GM23338 (cell line): ENCODE results near the gene ENOX1. TPM values are rescaled to one million over a fixed set of nuclear protein-coding genes. Genes with fewer than 3 reads are reported as not detected.

ENCODE experiments used
- ATAC-seq: fragments of 200-7000 bp; cut with Tn5 transposase; 3 replicates; pipeline ENCODE4 v1.9.1; 2020
- DNase-seq: peaks from one replicate; pipeline ENCODE4 v3.0.0-alpha.2; 2015; ENCODE audit warnings: low spot score
- H2AFZ ChIP-seq: fragments of 200-600 bp; sonication (generic); 2 replicates; pipeline ENCODE4 v1.8.0; 2016; ENCODE audit warnings: antibody characterized with exemption, mild to moderate bottlenecking, moderate library complexity
- H3F3A ChIP-seq: fragments of 200-600 bp; sonication (generic); replicated peaks from 2 replicates; pipeline ENCODE4 v1.8.0; 2017; ENCODE audit warnings: antibody characterized with exemption, mixed run types, low read depth
- H3K27ac ChIP-seq: fragments of 200-600 bp; sonication (generic); 2 replicates; pipeline ENCODE4 v1.6.1; 2016; ENCODE audit warnings: low read depth
- H3K27me3 ChIP-seq: fragments of 200-600 bp; sonication (generic); 2 replicates; pipeline ENCODE4 v1.8.0; 2016; ENCODE audit warnings: mild to moderate bottlenecking, mixed run types, moderate library complexity; ENCODE audit not compliant: insufficient read depth
- H3K36me3 ChIP-seq: fragments of 200-600 bp; sonication (generic); 2 replicates; pipeline ENCODE4 v1.8.0; 2016; ENCODE audit warnings: mild to moderate bottlenecking; ENCODE audit not compliant: insufficient read depth
- H3K4me1 ChIP-seq: fragments of 200-600 bp; sonication (generic); 2 replicates; pipeline ENCODE4 v1.8.0; 2016; ENCODE audit warnings: mild to moderate bottlenecking, moderate library complexity; ENCODE audit not compliant: insufficient read depth
- H3K4me2 ChIP-seq: fragments of 200-600 bp; sonication (generic); 2 replicates; pipeline ENCODE4 v1.7.1; 2017; ENCODE audit warnings: mixed run types
- H3K4me3 ChIP-seq: fragments of 200-600 bp; sonication (generic); 2 replicates; pipeline ENCODE4 v1.6.1; 2016; ENCODE audit warnings: mixed run types
- H3K79me2 ChIP-seq: fragments of 200-600 bp; sonication (generic); replicated peaks from 2 replicates; pipeline ENCODE4 v1.8.0; 2017; ENCODE audit warnings: mild to moderate bottlenecking; ENCODE audit not compliant: insufficient read depth
- H3K9me2 ChIP-seq: fragments of 200-600 bp; sonication (generic); 2 replicates; pipeline ENCODE4 v1.8.0; 2017; ENCODE audit not compliant: insufficient read depth
- H4K20me1 ChIP-seq: fragments of 200-600 bp; sonication (generic); replicated peaks from 2 replicates; pipeline ENCODE4 v1.8.0; 2017; ENCODE audit warnings: mild to moderate bottlenecking; ENCODE audit not compliant: insufficient read depth
- H3K27ac Mint-ChIP-seq: 2 replicates; pipeline ENCODE4 v1.8.0; 2020; ENCODE audit warnings: inconsistent platforms, mild to moderate bottlenecking, moderate library complexity, mixed read lengths
- H3K27me3 Mint-ChIP-seq: 3 replicates; pipeline ENCODE4 v1.8.0; 2022; ENCODE audit warnings: low read depth, mild to moderate bottlenecking, moderate library complexity, mixed read lengths, inconsistent platforms; ENCODE audit not compliant: insufficient read depth, poor library complexity
- H3K36me3 Mint-ChIP-seq: 3 replicates; pipeline ENCODE4 v1.8.0; 2021; ENCODE audit warnings: low read depth, mild to moderate bottlenecking, inconsistent platforms, moderate library complexity, mixed read lengths
- H3K4me1 Mint-ChIP-seq: 3 replicates; pipeline ENCODE4 v1.8.0; 2020; ENCODE audit warnings: mild to moderate bottlenecking, inconsistent platforms, mixed read lengths
- H3K4me3 Mint-ChIP-seq: 3 replicates; pipeline ENCODE4 v1.8.0; 2021; ENCODE audit warnings: moderate library complexity, mild to moderate bottlenecking, inconsistent platforms, mixed read lengths
- H3K9me3 Mint-ChIP-seq: 3 replicates; pipeline ENCODE4 v1.8.0; 2020; ENCODE audit warnings: moderate library complexity, mild to moderate bottlenecking, inconsistent platforms, mixed read lengths
- CREB1 ChIP-seq: fragments of 250-450 bp; sonication (Bioruptor Pico); IDR thresholded peaks from 2 replicates; pipeline ENCODE4 v1.5.0; 2020; ENCODE audit warnings: low read depth, mild to moderate bottlenecking, moderate library complexity
- CTCF ChIP-seq, 2 experiments: fragments of 200-600 bp in 1 of 2; sonication (generic) in 1 of 2; conservative IDR thresholded peaks; 2 replicates each; pipeline versions ENCODE4 v1.5.1 to v1.6.1; 2016 to 2017; ENCODE audit warnings: antibody characterized with exemption in 2 of 2, low read depth in 2 of 2, mild to moderate bottlenecking in 2 of 2, moderate library complexity in 1 of 2
- ETS1 ChIP-seq: IDR thresholded peaks from 2 replicates; pipeline ENCODE4 v1.6.1; 2016; ENCODE audit warnings: antibody characterized with exemption
- EZH2 ChIP-seq: fragments of 200-600 bp; sonication (generic); IDR thresholded peaks from one replicate; pipeline ENCODE4 v1.8.0; 2017; ENCODE audit warnings: antibody characterized with exemption, mild to moderate bottlenecking, low read depth; ENCODE audit not compliant: unreplicated experiment
- EZH2phosphoT487 ChIP-seq: fragments of 200-600 bp; sonication (generic); IDR thresholded peaks from one replicate; pipeline ENCODE4 v1.8.1; 2018; ENCODE audit warnings: antibody characterized with exemption; ENCODE audit not compliant: unreplicated experiment
- JUNB ChIP-seq: IDR thresholded peaks from one replicate; pipeline ENCODE4 v1.6.1; 2016; ENCODE audit warnings: antibody characterized with exemption; ENCODE audit not compliant: unreplicated experiment
- NANOG ChIP-seq: IDR thresholded peaks from 2 replicates; pipeline ENCODE4 v1.6.1; 2016; ENCODE audit warnings: antibody characterized with exemption, borderline replicate concordance
- POLR2AphosphoS5 ChIP-seq: IDR thresholded peaks from 2 replicates; pipeline ENCODE4 v1.6.1; 2016; ENCODE audit warnings: antibody characterized with exemption, low read depth
- REST ChIP-seq: IDR thresholded peaks from one replicate; pipeline ENCODE4 v1.6.1; 2018; ENCODE audit warnings: antibody characterized with exemption; ENCODE audit not compliant: unreplicated experiment
- STAT1 ChIP-seq: IDR thresholded peaks from one replicate; pipeline ENCODE4 v1.6.1; 2016; ENCODE audit warnings: antibody characterized with exemption; ENCODE audit not compliant: unreplicated experiment
- ZNF114 ChIP-seq: fragments of 250-450 bp; sonication (Bioruptor Pico); IDR thresholded peaks from 2 replicates; pipeline ENCODE4 v1.5.0; 2020; ENCODE audit warnings: mild to moderate bottlenecking, moderate library complexity
- ZNF331 ChIP-seq: fragments of 250-450 bp; sonication (Bioruptor Pico); IDR thresholded peaks from 2 replicates; pipeline ENCODE4 v1.5.0; 2020; ENCODE audit warnings: low read depth, mild to moderate bottlenecking, moderate library complexity
- ZNF462 ChIP-seq: fragments of 250-450 bp; sonication (Bioruptor Pico); IDR thresholded peaks from 2 replicates; pipeline ENCODE4 v1.5.0; 2020; ENCODE audit warnings: mild to moderate bottlenecking, moderate library complexity
- polyA plus RNA-seq: library from polyadenylated mRNA; unstranded; fragments of >200 nt; fragmentation: Nextera tagmentation; extraction: Ambion mirVana; gene quantifications from 2 replicates; pipeline ENCODE4 v1.2.1, GENCODE V29; 2016
- total RNA-seq: library from RNA; depleted of rRNA; stranded (reverse); fragments of >200 nt; shearing (Covaris generic); gene quantifications from 2 replicates; pipeline ENCODE4 v1.2.3, GENCODE V29; 2014

The ENOX1 gene
- total and polyA plus RNA-seq, 2 experiments from 2014 or later, result 0.66 to 0.81 TPM

- Histone ChIP-seq H3K27me3 (no peaks in the 10 kb centered on the region), H3K4me3 (no peak overlapping the region), H3K4me2 (no peak overlapping the region), H3K36me3 (no peaks in the 10 kb centered on the region), H3K4me1 (no peaks in the 10 kb centered on the region), H2AFZ (no peak overlapping the region), H3K9me2 (no peaks in the 10 kb centered on the region), H3K27ac (no peak overlapping the region), H3F3A (no peaks in the 10 kb centered on the region), H4K20me1 (no peaks in the 10 kb centered on the region), H3K79me2 (no peaks in the 10 kb centered on the region)
- no peaks in the 10 kb centered on the region for H3K9me3 Mint-ChIP-seq
- no peak overlapping the region for H3K27ac Mint-ChIP-seq
- H3K27me3 Mint-ChIP-seq, result no peaks in the 10 kb centered on the region
- ATAC-seq, result no peak
- peaks cover 6% of the 10 kb centered on the region; the same call in 2 of the 3 replicates for H3K4me1 Mint-ChIP-seq
- no peak for TF ChIP-seq EZH2
- TF ChIP-seq ZNF331 (CRISPR knock-in tag), result no peak
- TF ChIP-seq ZNF462, result no peak
- no peak for TF ChIP-seq POLR2AphosphoS5
- TF ChIP-seq ZNF114 (CRISPR knock-in tag), result no peak
- TF ChIP-seq JUNB, result no peak
- no peak for TF ChIP-seq CREB1 (CRISPR knock-in tag)
- no peak for TF ChIP-seq CTCF (conservative IDR thresholded peaks at IDR 0.05; ENCODE audit: low read depth in 2 of 2)
- no peak for TF ChIP-seq ETS1
- TF ChIP-seq STAT1, result no peak
- TF ChIP-seq EZH2phosphoT487, result no peak
- no peak for TF ChIP-seq NANOG
- TF ChIP-seq REST, result no peak
- DNase-seq, result no peak
- no peaks in the 10 kb centered on the region for H3K36me3 Mint-ChIP-seq
- no peak overlapping the region for H3K4me3 Mint-ChIP-seq
Measured at GRCh38 chr13:43629691-43630480, 156.9 kb downstream of the ENOX1 start.
